ENCODE data around the gene C16orf89. TPM values are rescaled to one million over a fixed set of nuclear protein-coding genes. Genes with fewer than 3 reads are reported as not detected.

C16orf89 gene
- total and polyA plus RNA-seq, 2 experiments from 2014 or later, result 2.8 to 4.4 TPM

- no peak for TF ChIP-seq NANOG (IDR thresholded peaks at IDR 0.05; ENCODE audit: borderline replicate concordance)
- TF ChIP-seq JUNB (IDR thresholded peaks at IDR 0.05; ENCODE audit: unreplicated experiment), result no peak
- no peak for TF ChIP-seq ZNF462 (CRISPR knock-in tag; IDR thresholded peaks at IDR 0.05)
- TF ChIP-seq ZNF114 (CRISPR knock-in tag; IDR thresholded peaks at IDR 0.05), result no peak
- TF ChIP-seq ZNF331 (CRISPR knock-in tag; IDR thresholded peaks at IDR 0.05; ENCODE audit: low read depth), result no peak
- no peak for TF ChIP-seq POLR2AphosphoS5 (IDR thresholded peaks at IDR 0.05; ENCODE audit: low read depth)
- H3K4me3 ChIP-seq, result no peak overlapping the region
- no peaks in the 10 kb centered on the region for H3K4me1 ChIP-seq (ENCODE audit: insufficient read depth)
- H3F3A ChIP-seq (replicated peaks; ENCODE audit: low read depth), result no peaks in the 10 kb centered on the region
- H4K20me1 ChIP-seq (replicated peaks; ENCODE audit: insufficient read depth), result no peaks in the 10 kb centered on the region
- no peaks in the 10 kb centered on the region for H3K27me3 ChIP-seq (ENCODE audit: insufficient read depth)
- no peak overlapping the region for H2AFZ ChIP-seq
- H3K4me1 Mint-ChIP-seq, result peaks cover 8% of the 10 kb centered on the region; the same call in 1 of the 3 replicates
- peaks cover 6% of the 10 kb centered on the region for H3K27me3 Mint-ChIP-seq (ENCODE audit: insufficient read depth, low read depth, poor library complexity)
- H3K36me3 Mint-ChIP-seq (ENCODE audit: low read depth), result no peaks in the 10 kb centered on the region
- H3K27ac Mint-ChIP-seq, result no peak overlapping the region
- H3K36me3 ChIP-seq (ENCODE audit: insufficient read depth), result no peaks in the 10 kb centered on the region
- no peaks in the 10 kb centered on the region for H3K9me2 ChIP-seq (ENCODE audit: insufficient read depth)
- DNase-seq (ENCODE audit: low spot score), result no peak
- no peak overlapping the region for H3K27ac ChIP-seq (ENCODE audit: low read depth)
- H3K4me2 ChIP-seq, result no peak overlapping the region
- no peak for ATAC-seq
- H3K9me3 Mint-ChIP-seq, result no peaks in the 10 kb centered on the region
- no peaks in the 10 kb centered on the region for H3K79me2 ChIP-seq (replicated peaks; ENCODE audit: insufficient read depth)
- no peak overlapping the region for H3K4me3 Mint-ChIP-seq
Observed at GRCh38 chr16:5026664-5027063, 39.1 kb downstream of the C16orf89 start.

- Mint-ChIP-seq H3K9me3 (no peaks in the 10 kb centered on the region), H3K36me3 (ENCODE audit: low read depth) (no peaks in the 10 kb centered on the region), H3K4me3 (no peak overlapping the region), H3K27me3 (ENCODE audit: insufficient read depth, low read depth, poor library complexity) (no peaks in the 10 kb centered on the region), H3K27ac (no peak overlapping the region), H3K4me1 (peaks cover 8% of the 10 kb centered on the region; the same call in 1 of the 3 replicates)
- Histone ChIP-seq H4K20me1 (replicated peaks; ENCODE audit: insufficient read depth) (no peaks in the 10 kb centered on the region), H3K36me3 (ENCODE audit: insufficient read depth) (no peaks in the 10 kb centered on the region), H3K79me2 (replicated peaks; ENCODE audit: insufficient read depth) (no peaks in the 10 kb centered on the region), H3K9me2 (ENCODE audit: insufficient read depth) (no peaks in the 10 kb centered on the region), H3K4me2 (0 out of 2 replicates have a peak overlapping the region, but pooled peaks have one; percentile 26), H3K4me1 (ENCODE audit: insufficient read depth) (no peaks in the 10 kb centered on the region), H3K4me3 (no peak overlapping the region), H3K27me3 (ENCODE audit: insufficient read depth) (no peaks in the 10 kb centered on the region), H3F3A (replicated peaks; ENCODE audit: low read depth) (no peaks in the 10 kb centered on the region), H2AFZ (no peak overlapping the region), H3K27ac (ENCODE audit: low read depth) (no peak overlapping the region)
- peak; percentile 96 for ATAC-seq
- DNase-seq (ENCODE audit: low spot score), result peak; percentile 92
- TF ChIP-seq STAT1 (IDR thresholded peaks at IDR 0.05; ENCODE audit: unreplicated experiment) (no peak), CTCF (conservative IDR thresholded peaks at IDR 0.05; ENCODE audit: low read depth in 2 of 2) (peak; percentile 61 to 80)
Observed at GRCh38 chr16:5025171-5025632, 40.6 kb downstream of the C16orf89 start.
